Esophagus muscularis mucosa (tissue), 4 donors: ENCODE data around the gene ADCY9.

Source experiments
- EP300 ChIP-seq: sonication (generic); formaldehyde crosslinking; IDR thresholded peaks from one replicate; pipeline ENCODE4 v1.6.1; 2017; ENCODE audit warnings: antibody characterized with exemption
- POLR2A ChIP-seq: fragments of 450-650 bp; IDR thresholded peaks from one replicate; pipeline ENCODE4 v1.6.1; 2017; ENCODE audit warnings: antibody characterized with exemption, moderate library complexity, mild to moderate bottlenecking, low read depth
- POLR2AphosphoS5 ChIP-seq, 2 donors: sonication (generic); formaldehyde crosslinking; IDR thresholded peaks; one replicate each; pipeline ENCODE4 v1.6.1; 2017; ENCODE audit warnings: antibody characterized with exemption in 2 of 2
- TF ChIP-seq, protein P1 (sequence below), 3 experiments: fragments of 200-600 bp in 2 of 3; fragments of 450-650 bp in 1 of 3; sonication (generic) in 2 of 3; IDR thresholded peaks; one replicate each; pipeline ENCODE4 v1.5.1; 2017 to 2019; ENCODE audit warnings: antibody characterized with exemption in 3 of 3, mild to moderate bottlenecking in 2 of 3, moderate library complexity in 1 of 3

DNA sequence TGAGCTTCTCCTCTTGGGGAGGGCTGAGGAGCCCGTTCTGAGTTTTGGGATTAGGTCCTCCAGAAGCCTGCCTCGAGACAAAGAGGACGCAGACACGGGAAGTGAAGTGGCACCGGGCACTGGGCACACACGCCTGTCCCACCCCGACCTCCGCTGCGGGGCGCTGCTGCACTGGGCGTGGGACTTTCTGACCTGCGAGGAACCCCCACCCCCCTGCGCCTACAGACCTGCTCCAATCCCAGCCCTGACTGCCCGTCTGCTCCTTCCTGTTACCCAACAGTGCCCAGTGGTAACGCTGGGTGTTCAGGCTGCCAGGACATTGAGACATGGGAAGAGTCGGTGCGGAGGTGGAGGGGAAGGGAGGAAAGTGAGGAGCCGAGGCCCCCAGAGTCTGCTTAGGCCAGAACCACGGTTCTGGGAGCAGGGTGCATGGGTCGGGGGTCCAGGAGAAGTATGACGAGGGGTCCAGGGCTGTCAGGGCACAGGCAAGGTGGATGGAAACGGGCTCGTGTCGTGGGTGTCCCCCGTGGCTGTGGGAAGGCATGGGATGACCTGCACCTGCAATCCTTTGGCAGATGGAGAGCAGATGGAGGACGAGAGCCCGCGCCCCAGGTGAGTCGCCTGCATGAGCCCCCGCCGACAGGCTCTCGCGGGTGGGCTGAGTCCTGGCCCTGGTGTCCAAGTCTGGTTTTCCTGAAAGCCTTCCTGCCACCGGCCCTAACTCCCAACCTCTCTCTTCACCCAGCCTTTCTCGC is 123.8 kb downstream of the ADCY9 start:
- TF ChIP-seq, protein P1, sequence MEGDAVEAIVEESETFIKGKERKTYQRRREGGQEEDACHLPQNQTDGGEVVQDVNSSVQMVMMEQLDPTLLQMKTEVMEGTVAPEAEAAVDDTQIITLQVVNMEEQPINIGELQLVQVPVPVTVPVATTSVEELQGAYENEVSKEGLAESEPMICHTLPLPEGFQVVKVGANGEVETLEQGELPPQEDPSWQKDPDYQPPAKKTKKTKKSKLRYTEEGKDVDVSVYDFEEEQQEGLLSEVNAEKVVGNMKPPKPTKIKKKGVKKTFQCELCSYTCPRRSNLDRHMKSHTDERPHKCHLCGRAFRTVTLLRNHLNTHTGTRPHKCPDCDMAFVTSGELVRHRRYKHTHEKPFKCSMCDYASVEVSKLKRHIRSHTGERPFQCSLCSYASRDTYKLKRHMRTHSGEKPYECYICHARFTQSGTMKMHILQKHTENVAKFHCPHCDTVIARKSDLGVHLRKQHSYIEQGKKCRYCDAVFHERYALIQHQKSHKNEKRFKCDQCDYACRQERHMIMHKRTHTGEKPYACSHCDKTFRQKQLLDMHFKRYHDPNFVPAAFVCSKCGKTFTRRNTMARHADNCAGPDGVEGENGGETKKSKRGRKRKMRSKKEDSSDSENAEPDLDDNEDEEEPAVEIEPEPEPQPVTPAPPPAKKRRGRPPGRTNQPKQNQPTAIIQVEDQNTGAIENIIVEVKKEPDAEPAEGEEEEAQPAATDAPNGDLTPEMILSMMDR (IDR thresholded peaks at IDR 0.05) = no peak
- TF ChIP-seq POLR2A = no peak
- TF ChIP-seq POLR2AphosphoS5 (IDR thresholded peaks at IDR 0.05) = no peak
- TF ChIP-seq EP300 = no peak
